Measurements from ENCODE around the gene FAM53B. TPM values are rescaled to one million over a fixed set of nuclear protein-coding genes. Genes with fewer than 3 reads are reported as not detected.
A peak's percentile ranks its signal among the peaks of the same experiment; 100 is the strongest.
"Not testable (repeated sequence)": the region's sequence is repeated elsewhere in the genome, so short reads cannot be mapped to it uniquely, and the experiment has no call there.

The FAM53B gene
- total RNA-seq, 2 donors from 2014 or later = 68.5 to 69.2 TPM

DNA sequence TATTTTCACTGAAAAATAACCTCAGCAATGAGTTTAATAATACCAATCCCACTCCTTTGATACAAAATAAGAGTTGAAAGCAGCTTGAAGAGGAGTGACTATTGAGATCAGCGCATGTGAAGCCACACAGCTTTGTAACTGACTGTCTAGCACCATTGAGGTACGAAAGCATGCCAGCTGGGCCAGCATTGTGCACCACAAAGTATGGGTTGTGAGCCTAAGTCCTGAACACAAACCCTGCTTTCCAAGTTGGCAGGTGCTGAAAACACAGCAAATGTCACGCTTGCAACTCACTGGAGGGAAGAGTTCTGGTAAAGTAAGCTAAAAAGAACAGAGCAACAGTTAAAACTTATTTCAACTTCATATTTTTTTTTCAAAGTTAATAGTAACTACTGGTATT lies 4.0 kb upstream of the FAM53B start:
- H3K9me3 ChIP-seq (ENCODE audit: control insufficient read depth, low read length, poor library complexity, severe bottlenecking) = no peaks in the 10 kb centered on the region
- no peak overlapping the region for H3K27ac Mint-ChIP-seq
- peaks cover 13% of the 10 kb centered on the region for H3K4me1 Mint-ChIP-seq

DNA sequence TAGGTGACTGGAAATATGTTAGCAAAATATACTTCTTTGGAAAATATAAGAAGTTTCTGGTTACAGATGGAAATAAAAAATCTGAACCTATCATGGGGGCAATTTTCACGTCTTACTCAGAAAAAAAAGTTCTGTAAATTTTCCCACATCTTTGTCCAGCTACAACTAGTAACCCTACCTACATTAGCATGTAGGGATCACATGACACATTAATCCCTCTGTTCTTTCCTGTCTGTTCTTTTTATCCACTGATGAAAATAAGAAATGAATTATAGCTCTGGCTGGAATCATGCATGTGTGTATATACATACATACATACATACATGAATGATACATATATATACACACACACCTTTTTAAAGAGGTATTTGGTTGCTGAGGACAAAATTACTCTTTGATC lies 3.6 kb upstream of the FAM53B start:
- H3K36me3 Mint-ChIP-seq (ENCODE audit: low read depth) = peaks cover 2% of the 10 kb centered on the region
- no peak overlapping the region for H3K4me3 Mint-ChIP-seq
- H3K9me3 ChIP-seq (ENCODE audit: control insufficient read depth, low read length, poor library complexity, severe bottlenecking) = no peaks in the 10 kb centered on the region
- H3K27ac Mint-ChIP-seq = no peak overlapping the region
- H3K4me1 Mint-ChIP-seq = peaks cover 15% of the 10 kb centered on the region
- DNase-seq (no peak), ATAC-seq (no peak)
- no peaks in the 10 kb centered on the region for H3K27me3 Mint-ChIP-seq

More for the DNA sequence above, 4.0 kb upstream of the FAM53B start:
- H3K36me3 Mint-ChIP-seq (ENCODE audit: low read depth) = no peaks in the 10 kb centered on the region
- H3K27me3 Mint-ChIP-seq = no peaks in the 10 kb centered on the region
- DNase-seq (no peak), ATAC-seq (no peak)
- H3K4me3 Mint-ChIP-seq = no peak overlapping the region

DNA sequence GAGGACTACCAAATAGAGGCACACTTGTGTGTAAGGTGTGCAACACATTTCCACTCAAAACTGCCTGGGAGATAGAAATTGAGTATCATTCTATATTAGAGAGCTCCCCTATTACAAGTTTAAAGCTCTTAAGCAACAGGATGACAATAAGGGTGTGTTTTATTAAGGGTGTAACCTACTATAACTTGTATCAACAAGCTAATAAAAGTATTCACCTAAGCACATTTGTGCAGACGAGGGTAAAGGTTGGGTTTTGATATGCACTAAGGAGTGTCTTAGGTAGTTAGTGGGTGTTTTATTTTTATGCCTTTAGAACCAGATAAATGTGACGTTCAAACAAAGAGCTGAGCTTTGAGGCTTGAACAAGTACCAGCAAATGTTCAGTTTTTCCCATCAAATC lies 2.8 kb upstream of the FAM53B start:
- H3K36me3 Mint-ChIP-seq (ENCODE audit: low read depth) = peaks cover 2% of the 10 kb centered on the region
- no peaks in the 10 kb centered on the region for H3K27me3 Mint-ChIP-seq
- DNase-seq = no peak

DNA sequence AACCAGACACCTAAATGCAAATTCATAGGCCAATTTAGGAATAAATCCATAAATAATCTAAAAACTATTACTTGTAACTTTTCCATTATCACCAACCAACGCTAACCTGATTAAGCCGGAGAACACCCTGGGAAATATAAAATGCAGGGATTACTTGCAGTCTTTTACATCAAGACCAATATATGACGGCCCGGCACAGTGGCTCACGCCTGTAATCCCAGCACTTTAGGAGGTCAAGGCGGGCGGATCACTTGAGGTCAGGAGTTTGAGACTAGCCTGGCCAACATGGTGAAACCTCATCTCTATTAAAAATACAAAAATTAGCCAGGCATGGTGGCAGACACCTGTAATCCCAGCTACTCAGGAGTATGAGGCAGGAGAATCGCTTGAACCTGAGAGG lies 2.3 kb upstream of the FAM53B start:
- H3K27ac Mint-ChIP-seq = peak overlapping the region; percentile 14

More for the DNA sequence above, 2.8 kb upstream of the FAM53B start:
- Mint-ChIP-seq H3K4me1 (peaks cover 19% of the 10 kb centered on the region), H3K27ac (no peak overlapping the region), H3K4me3 (no peak overlapping the region)
- H3K9me3 ChIP-seq (ENCODE audit: control insufficient read depth, low read length, poor library complexity, severe bottlenecking) = no peaks in the 10 kb centered on the region
- ATAC-seq = no peak

DNA sequence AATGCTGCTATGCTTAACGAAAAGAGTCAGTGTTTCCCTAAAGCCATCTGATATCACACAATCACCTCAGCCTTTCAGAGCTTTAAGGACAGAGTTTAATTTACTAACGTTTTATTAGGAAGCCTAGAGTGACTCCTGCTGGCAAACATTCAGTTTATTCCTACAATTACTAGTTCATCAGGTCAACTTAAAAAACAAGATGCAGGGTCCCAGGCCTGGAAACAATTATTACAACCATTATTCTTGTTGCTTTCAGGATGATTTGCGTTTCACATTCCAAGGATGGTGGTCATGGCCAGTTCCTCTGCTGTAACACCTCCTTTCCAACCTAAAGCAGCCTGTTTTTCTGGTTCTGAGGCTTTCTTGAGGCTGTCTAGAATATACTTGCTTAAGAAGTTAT lies 1.5 kb upstream of the FAM53B start:
- Mint-ChIP-seq H3K4me3 (no peak overlapping the region), H3K27me3 (no peaks in the 10 kb centered on the region), H3K27ac (peak overlapping the region; percentile 14), H3K36me3 (ENCODE audit: low read depth) (peaks cover 2% of the 10 kb centered on the region), H3K4me1 (peaks cover 32% of the 10 kb centered on the region)
- ATAC-seq (no peak), DNase-seq (no peak)
- no peaks in the 10 kb centered on the region for H3K9me3 ChIP-seq (ENCODE audit: control insufficient read depth, low read length, poor library complexity, severe bottlenecking)

More for the DNA sequence above, 2.3 kb upstream of the FAM53B start:
- DNase-seq; H3K4me3 Mint-ChIP-seq; H3K9me3 ChIP-seq (ENCODE audit: control insufficient read depth, low read length, poor library complexity, severe bottlenecking); H3K36me3 Mint-ChIP-seq (ENCODE audit: low read depth); H3K27me3 Mint-ChIP-seq; ATAC-seq: not testable (repeated sequence)
- peaks cover 25% of the 10 kb centered on the region for H3K4me1 Mint-ChIP-seq

DNA sequence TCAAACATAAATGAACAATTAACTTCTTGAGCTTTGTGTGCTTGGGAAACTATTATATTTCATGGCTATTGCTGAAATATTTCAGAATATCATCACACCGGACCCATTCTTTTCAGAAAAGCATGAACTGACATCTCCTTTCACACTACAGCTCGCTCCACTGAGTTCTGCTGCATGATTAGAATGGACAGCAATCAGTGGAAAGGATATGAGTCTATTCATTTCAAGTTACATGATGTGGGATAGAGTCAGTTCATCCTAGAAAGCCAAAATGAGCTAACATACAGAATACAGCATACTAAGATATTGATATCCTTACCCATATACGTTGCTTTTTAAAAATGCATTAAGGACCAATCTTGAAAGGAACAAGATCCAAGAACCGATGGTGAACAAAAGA lies 1.1 kb upstream of the FAM53B start:
- H3K9me3 ChIP-seq (ENCODE audit: control insufficient read depth, low read length, poor library complexity, severe bottlenecking) = no peaks in the 10 kb centered on the region
- no peak for DNase-seq
- peaks cover 2% of the 10 kb centered on the region for H3K36me3 Mint-ChIP-seq (ENCODE audit: low read depth)
- no peak for ATAC-seq
- peak overlapping the region; percentile 75 for H3K4me3 Mint-ChIP-seq
- no peaks in the 10 kb centered on the region for H3K27me3 Mint-ChIP-seq
- peaks cover 36% of the 10 kb centered on the region for H3K4me1 Mint-ChIP-seq
- H3K27ac Mint-ChIP-seq = no peak overlapping the region

DNA sequence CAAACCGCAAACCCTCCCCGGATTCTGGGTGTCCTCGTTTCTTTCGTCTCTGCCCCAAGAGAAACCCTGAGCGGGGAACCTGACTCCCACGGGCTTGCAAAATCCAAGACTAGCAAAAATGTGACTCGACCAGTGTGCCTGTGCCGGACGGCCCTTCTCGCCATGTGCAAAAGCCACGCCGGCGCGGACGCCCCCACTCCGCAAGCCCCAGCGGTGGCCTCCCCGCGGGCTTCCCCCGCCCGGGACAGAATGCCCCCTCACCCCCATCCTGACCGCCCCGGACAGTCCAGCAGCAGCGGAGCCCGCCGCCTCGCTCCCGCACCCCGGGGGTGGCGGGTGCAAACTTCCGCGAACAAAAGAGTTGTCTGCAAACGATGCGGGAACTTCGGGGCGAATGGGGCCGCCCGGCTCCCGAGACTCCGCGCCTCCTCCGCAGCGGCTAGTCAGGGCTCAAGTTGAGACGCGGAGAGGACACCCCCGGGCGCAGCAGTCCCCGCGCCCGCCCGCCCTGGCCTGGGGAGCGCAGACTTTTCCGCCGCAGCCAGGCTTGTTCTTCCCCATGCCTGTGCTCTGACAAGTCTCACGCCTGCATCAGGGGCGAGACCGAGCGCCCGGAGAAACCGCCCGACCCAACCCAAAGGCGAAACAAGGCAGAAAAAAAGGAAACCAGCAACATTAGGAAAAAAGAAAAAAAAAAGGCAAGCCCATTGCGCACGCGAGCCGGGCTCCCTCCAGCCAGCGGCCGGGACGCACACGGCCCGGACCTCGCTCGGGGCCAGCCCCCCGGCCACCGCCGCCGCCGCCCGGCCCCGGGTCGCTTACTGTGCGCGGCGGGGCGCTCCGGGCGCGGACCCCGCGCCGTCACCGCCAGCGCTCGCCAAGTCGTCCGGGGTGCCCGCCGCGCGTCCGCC lies 732 bp downstream of the FAM53B start:
- Mint-ChIP-seq H3K4me1 (peaks cover 47% of the 10 kb centered on the region), H3K4me3 (peak overlapping the region; percentile 98), H3K27me3 (no peaks in the 10 kb centered on the region), H3K36me3 (ENCODE audit: low read depth) (peaks cover 2% of the 10 kb centered on the region), H3K27ac (peak overlapping the region; percentile 100)
- ATAC-seq (no peak), DNase-seq (no peak)
- no peaks in the 10 kb centered on the region for H3K9me3 ChIP-seq (ENCODE audit: control insufficient read depth, low read length, poor library complexity, severe bottlenecking)

DNA sequence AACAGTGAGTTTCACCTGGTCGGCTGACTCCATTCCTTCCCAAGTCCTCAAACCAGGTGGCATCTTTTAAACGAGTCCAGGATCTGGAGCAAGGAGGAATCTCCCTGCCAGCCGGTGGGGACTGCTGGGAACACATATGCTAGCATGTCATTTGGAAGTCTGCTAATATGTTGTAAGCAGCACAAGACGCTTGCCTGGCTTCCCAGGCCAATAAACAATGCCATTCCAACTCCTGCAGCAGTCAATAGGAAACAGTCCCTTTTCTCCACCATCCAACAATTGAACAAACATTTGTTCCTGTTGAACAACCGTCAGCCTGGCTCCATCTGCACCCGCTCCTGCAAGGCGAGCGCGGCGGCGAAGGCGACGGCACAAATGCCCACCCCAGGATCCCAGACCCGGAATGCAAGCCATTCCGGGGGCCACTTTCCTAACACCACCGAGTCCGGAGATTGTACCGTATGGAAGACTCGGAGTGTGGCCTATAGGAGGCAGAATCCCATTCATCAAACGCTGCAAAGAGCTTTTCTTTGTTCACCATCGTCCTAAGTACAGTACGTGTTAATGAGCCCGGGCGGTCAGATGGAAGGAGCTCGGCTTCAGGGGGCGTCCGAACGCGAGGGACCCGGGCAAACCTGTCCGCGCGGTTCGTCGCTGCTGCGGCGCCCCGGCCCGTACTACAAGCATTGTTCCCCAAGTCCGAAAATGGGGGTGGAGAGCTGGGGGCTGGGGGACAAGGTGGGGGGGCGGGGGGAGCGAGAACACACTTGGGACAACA lies 1.6 kb downstream of the FAM53B start:
- ATAC-seq = no peak
- peaks cover 2% of the 10 kb centered on the region for H3K36me3 Mint-ChIP-seq (ENCODE audit: low read depth)
- H3K4me1 Mint-ChIP-seq = peaks cover 54% of the 10 kb centered on the region
- peak overlapping the region; percentile 98 for H3K4me3 Mint-ChIP-seq
- H3K9me3 ChIP-seq (ENCODE audit: control insufficient read depth, low read length, poor library complexity, severe bottlenecking) = no peaks in the 10 kb centered on the region
- no peaks in the 10 kb centered on the region for H3K27me3 Mint-ChIP-seq
- DNase-seq = no peak
- peak overlapping the region; percentile 100 for H3K27ac Mint-ChIP-seq

DNA sequence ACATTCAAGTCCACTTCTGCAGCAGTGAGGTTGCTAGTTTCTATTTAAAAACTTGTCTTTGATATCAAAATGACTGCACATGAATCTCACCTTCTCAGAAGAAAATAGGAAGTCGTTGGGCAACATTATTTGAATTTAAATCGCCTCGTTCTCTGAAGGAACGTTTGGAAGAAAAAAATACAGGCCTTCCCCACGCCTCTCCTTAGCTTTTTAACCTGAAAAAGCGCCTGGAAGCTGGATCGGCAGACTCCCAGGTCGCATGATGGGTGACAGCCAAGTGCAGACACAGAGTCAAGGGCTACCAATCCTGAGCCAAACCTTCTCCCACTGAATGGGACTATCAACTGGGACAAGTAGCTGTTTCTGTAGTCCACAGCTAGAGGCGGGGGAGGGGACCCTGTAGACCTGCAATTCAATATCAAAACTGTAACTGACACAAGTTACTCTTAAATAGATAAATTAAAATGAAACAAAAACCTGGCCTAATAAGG lies 2.2 kb downstream of the FAM53B start:
- Mint-ChIP-seq H3K4me3 (peak overlapping the region; percentile 98), H3K27me3 (no peaks in the 10 kb centered on the region), H3K36me3 (ENCODE audit: low read depth) (peaks cover 2% of the 10 kb centered on the region), H3K4me1 (peaks cover 60% of the 10 kb centered on the region), H3K27ac (peak overlapping the region; percentile 100)
- ATAC-seq (no peak), DNase-seq (no peak)
- H3K9me3 ChIP-seq (ENCODE audit: control insufficient read depth, low read length, poor library complexity, severe bottlenecking) = no peaks in the 10 kb centered on the region

DNA sequence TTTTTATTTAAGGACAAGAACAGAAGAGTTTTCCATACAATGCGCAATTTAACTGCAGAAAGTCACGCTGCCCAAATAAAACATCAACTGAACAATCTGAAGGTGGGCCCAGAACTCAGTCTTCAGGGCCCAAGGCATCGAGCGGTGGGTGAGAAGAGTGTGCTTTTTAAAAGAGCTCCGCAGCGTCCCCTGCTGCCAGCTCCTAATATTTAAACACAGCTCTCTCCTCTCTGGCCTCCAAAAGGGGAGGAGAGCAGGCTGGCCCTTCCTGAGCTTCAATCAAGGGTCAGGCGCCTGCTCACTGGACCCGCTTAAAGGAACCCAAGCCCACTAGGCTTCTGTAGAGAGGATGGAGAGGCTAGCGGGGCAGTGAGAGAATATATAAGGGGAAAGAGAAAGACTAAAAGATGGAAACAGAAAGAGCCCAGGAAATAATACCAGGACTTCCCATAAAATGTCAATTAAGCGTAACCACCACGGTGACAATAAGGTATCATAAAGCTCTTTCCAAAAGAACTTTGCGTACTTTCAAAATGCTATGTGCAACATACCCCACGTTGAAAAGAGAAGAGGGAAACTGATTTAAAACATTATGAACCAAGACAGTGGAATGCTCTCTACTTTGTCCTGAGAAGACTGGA lies 2.8 kb downstream of the FAM53B start:
- H3K36me3 Mint-ChIP-seq (ENCODE audit: low read depth) = peaks cover 2% of the 10 kb centered on the region
- peak; percentile 64 for ATAC-seq
- H3K4me1 Mint-ChIP-seq = peaks cover 64% of the 10 kb centered on the region
- H3K9me3 ChIP-seq (ENCODE audit: control insufficient read depth, low read length, poor library complexity, severe bottlenecking) = no peaks in the 10 kb centered on the region
- no peaks in the 10 kb centered on the region for H3K27me3 Mint-ChIP-seq
- H3K27ac Mint-ChIP-seq = peak overlapping the region; percentile 100
- peak; percentile 60 to 70 (median 67) for DNase-seq
- H3K4me3 Mint-ChIP-seq = peak overlapping the region; percentile 98

DNA sequence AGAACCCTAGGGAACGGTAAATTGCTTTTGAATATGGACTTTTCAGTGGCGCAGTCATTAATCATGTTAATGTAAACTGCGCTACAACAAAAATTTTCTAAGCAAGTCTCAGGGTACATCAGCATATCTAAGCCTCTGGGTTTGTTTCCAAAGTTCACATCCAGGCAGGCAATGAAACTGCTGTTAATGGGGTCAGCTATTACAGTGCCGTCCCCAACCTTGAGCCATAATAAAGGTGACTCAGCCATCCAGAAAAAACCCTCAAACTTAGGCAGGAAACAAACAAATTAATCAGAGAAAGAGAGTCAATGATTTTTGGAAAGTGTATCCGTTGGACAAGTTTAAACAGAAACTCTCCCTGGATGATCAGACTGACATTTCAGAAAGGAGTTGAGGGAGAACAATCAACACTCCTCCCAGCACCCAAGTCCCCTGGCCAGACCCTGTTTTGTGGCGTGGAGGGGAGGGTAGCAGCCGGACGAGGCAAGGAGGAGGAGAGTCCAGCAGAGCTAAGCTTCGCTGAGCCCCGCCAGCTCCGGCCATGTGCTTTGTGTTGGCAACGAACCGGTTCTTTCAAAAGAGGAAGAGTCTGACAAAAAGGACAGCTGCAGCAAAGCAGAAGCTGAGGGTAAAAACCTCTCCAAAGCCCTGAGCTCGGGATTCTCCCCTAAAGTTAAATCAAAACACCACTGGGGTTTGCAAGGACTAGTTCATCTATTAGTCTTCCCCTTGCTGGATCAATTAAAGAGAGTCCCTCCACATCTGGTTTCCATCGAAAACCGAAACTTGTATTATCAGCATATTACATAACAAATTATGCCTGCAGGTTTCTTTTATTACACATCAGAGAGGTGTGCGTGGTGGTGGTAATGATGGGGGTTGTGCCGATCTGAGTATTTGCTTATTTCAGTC lies 3.6 kb downstream of the FAM53B start:
- peak overlapping the region; percentile 98 for H3K4me3 Mint-ChIP-seq
- peaks cover 71% of the 10 kb centered on the region for H3K4me1 Mint-ChIP-seq
- H3K27me3 Mint-ChIP-seq = no peaks in the 10 kb centered on the region
- peak overlapping the region; percentile 100 for H3K27ac Mint-ChIP-seq
- peaks cover 2% of the 10 kb centered on the region for H3K36me3 Mint-ChIP-seq (ENCODE audit: low read depth)
- DNase-seq = no peak
- ATAC-seq = peak; percentile 39
- H3K9me3 ChIP-seq (ENCODE audit: control insufficient read depth, low read length, poor library complexity, severe bottlenecking) = no peaks in the 10 kb centered on the region

DNA sequence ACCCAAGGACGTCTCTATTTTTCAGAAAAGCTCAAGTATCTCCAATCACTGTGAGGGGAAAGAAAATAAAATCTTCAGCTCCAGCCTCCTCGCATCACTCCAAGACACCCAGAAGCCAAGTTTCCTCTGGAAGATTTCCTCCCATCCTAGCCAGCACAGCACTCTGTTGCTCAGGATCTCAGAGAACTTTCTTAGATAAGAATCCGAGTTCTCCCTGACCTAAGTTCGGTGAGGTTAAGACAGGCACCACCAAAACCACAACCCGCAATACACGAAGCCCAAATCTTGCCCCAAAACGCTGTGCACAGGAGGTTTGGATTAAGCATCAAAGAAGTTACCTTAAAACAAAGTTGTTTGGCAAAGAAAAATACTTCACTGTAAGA lies 4.2 kb downstream of the FAM53B start:
- peak overlapping the region; percentile 100 for H3K27ac Mint-ChIP-seq
- no peaks in the 10 kb centered on the region for H3K27me3 Mint-ChIP-seq
- no peak for DNase-seq
- no peaks in the 10 kb centered on the region for H3K9me3 ChIP-seq (ENCODE audit: control insufficient read depth, low read length, poor library complexity, severe bottlenecking)
- peaks cover 2% of the 10 kb centered on the region for H3K36me3 Mint-ChIP-seq (ENCODE audit: low read depth)
- no peak for ATAC-seq
- H3K4me1 Mint-ChIP-seq = peaks cover 69% of the 10 kb centered on the region
- H3K4me3 Mint-ChIP-seq = peak overlapping the region; percentile 98
